Islet of Langerhans (tissue), 1 donor: ENCODE data around the gene COMMD1.
"Not testable (repeated sequence)": the region's sequence is repeated elsewhere in the genome, so short reads cannot be mapped to it uniquely, and the experiment has no call there.

Source experiments
- FAIRE-seq: peaks from one replicate; lab custom pipeline; 2011; peaks lifted over from hg19 to GRCh38; lab: Jason Lieb, UNC

COMMD1 gene

GRCh38 chr2:61966087-61966727 is 60.7 kb downstream of the COMMD1 start:
- FAIRE-seq = peak; percentile 73

GRCh38 chr2:61967262-61967661 is 61.8 kb downstream of the COMMD1 start:
- no peak for FAIRE-seq

- FAIRE-seq = peak; percentile 72
These were observed 63.9 kb downstream of the COMMD1 start for GRCh38 chr2:61969376-61969775.

DNA sequence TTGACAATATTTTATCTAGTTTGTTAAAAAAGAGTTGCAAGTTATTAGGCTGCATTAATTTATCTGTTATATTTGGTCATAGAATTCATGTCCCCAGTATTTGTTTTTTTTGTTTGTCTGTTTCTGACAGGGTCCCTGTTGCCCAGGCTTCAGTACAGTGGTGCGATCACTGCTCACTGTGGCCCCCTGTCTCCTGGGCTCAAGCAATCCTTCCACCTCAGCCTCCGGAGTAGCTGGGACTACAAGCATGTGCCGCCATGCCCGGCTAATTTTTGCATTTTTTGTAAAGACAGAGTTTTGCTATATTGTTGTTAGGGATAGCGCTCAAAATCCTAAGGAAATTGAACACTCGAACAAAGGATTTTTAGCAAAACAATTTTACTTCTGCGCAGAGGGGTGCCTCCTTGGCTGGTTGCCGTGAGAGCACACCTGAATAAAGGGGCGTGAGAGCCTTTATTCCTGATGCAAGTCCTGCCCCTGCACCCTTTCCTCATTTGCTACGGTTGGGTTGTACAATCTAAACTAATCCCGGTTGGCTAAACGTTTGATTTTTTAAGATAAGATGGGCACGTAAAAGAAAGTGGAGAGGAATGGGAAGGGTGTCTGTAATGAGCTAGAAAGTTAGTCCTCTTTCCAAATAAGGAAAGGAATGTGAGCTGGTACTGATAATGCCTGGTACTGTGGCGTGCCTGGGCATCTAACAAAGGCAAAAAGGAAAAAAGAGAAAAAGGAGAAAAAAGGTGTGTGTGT is 65.5 kb downstream of the COMMD1 start:
- FAIRE-seq = no peak

- peak; percentile 13 for FAIRE-seq
These were observed 73.0 kb downstream of the COMMD1 start for GRCh38 chr2:61978522-61978921.

DNA sequence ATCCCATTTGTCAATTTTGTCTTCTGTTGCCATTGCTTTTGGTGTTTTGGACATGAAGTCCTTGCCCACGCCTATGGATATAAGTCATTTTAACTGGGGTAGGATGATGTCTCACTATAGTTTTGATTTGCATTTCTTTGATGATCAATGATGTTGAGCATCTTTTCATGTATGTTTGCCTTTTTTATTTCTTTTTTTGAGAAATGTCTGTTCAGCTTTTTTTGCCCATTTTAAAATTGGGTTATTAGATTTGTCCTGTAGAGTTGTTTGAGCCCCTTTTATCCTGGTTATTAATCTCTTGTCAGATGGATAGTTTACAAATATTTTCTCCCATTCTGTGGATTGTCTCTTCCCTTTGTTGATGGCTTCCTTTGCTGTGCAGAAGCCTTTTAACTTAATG is 75.3 kb downstream of the COMMD1 start:
- FAIRE-seq = no peak

DNA sequence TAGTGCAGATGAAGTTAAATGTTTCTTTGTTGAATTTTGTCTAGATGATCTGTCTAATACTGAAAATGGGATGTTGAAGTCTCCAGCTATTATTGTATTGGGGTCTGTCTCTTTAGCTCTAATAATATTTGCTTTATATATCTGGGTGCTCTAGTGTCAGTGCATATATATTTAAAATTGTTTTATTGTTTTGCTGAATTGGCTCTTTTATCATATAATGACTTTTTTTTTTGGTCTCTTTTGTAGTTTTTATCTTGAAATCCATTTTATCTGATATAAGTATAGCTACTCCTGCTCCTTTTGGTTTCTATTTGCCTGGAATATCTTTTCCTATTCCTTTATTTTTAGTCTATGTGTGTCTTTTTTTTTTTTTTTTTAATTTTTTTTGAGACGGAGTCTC is 79.2 kb downstream of the COMMD1 start:
- no peak for FAIRE-seq

GRCh38 chr2:61988462-61989366 is 83.2 kb downstream of the COMMD1 start:
- no peak for FAIRE-seq

DNA sequence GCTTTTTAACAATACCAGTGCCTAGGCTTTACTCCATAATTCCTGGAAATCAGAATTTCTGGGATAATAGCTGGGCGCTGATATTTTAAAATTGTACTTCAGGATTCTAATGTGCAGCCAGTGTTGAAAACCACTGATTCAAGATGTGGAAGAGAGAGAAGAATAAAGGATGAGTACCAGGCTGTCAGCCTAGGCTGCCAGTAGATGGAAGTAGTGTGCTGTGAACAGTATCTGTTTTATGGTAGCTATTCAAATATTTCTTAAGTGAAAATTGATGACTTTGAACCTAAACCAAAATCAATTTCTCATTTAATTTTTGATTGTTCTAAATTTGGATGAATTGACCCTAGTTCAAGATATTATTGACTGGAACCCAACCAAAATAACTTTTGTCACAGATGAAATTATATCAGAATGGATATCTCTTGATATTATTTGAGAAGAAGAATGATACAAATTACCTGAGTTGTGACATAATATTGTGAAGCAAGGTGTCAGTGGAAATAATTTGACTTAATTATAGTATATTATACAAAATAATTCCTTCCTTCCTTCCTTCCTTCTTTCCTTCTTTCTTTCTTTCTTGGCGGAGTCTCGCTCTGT is 88.0 kb downstream of the COMMD1 start:
- no peak for FAIRE-seq

DNA sequence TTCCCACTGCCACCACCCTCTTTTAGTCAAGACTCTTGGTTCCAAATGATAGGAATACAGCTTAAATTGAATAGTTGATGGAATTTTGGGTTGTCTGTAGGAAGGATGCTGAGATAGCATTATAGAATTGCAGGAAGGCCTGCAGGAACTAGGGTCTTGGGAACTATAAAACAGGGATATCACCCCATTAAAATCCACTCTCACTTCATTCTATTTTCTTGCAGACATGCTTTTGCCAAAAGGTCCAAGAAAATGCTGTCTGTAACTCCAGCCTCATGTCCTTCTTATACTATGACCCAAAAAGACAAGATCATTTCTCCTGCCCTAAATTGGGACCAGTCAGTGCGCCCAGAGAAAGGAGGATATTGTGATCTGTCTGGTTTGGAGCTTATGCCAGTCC is 89.1 kb downstream of the COMMD1 start:
- FAIRE-seq = no peak

DNA sequence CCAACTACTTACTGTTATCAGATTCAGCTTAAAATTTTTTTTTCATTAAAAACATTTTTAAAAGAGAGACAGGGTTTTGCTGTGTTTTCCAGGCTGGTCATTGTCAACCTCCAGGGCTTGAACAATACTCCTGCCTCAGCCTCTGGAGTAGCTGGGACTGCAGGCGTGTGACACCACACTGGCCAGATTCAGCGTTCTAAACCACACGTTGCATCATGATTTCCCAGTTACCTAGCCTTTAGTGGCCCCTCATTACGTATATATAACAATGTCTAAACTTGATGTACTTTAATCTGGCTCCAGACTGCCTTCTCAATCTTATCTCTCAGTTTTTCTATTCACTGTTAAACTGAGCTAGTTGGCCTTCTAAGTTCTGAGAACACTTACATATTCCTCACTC is 89.6 kb downstream of the COMMD1 start:
- FAIRE-seq = no peak

DNA sequence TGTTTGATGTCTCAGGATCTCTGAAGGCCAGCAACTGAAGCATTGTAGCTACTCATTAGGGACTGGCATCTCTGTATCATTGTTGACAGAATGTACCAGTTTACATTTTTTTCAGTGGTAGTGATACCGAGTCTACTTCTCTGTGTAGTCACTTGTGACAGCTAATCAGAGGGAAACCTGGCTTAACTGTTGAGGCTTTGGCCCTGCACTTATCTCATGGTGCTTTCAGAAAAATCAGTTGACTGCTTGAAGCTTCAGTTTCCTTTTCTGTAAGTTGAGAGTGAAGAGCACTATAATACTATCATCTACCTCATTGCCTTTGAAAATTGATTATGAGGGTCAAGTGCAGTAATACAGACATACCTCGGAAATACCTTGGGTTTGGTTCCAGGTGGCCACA is 90.0 kb downstream of the COMMD1 start:
- no peak for FAIRE-seq

DNA sequence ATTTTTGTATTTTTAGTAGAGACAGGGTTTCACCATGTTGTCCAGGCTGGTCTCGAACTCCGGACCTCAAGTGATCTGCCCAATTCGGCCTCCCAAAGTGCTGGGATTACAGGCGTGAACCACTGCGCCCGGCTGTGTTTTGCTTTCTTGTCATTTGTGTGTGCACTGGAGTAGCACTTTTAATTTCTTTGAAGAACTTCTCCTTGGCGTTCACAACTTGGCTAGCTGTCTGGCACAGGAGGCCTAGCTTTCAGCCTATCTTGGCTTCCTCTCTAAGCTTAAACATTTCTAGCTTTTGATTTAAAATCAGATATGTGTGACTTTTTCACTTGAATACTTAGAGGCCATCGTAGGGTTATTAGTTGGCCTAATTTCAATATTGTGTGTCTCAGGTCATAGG is 93.0 kb downstream of the COMMD1 start:
- no peak for FAIRE-seq

GRCh38 chr2:62000538-62000937 is 95.1 kb downstream of the COMMD1 start:
- no peak for FAIRE-seq

- no peak for FAIRE-seq
These were observed 96.0 kb downstream of the COMMD1 start for GRCh38 chr2:62001431-62001830.

GRCh38 chr2:62004428-62004827 is 99.0 kb downstream of the COMMD1 start:
- not testable (repeated sequence) for FAIRE-seq

GRCh38 chr2:62007555-62007954 is 102.1 kb downstream of the COMMD1 start:
- FAIRE-seq = no peak

DNA sequence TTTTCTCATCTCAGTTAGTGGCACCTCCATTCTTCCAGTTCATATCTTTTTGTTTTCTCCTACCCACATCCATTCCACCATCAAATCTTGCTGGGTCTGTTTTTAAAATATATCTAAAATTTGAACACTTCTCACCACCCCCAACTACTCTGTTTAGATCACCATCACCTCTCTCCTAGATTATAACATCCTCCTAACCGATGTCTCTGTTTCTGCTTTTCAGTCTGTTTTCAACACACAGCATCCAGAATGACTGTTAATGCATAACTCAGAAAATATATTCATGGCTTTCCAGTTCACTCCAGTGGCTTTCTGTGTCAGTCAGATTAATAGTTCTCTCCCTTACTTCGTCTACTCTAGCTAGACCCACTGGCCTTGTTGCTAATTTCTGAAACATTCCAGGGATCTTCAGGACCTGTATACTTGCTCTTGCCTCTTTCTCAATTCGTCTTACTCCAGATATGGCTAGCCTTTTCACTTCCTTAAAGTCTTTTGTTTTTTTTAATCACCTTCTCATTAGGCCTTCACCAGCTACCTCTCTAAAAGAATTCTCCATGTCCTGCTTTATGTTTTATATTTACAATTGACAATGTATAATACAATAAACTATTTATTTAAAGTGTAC is 105.3 kb downstream of the COMMD1 start:
- no peak for FAIRE-seq

GRCh38 chr2:62013641-62014040 is 108.2 kb downstream of the COMMD1 start:
- FAIRE-seq = no peak

DNA sequence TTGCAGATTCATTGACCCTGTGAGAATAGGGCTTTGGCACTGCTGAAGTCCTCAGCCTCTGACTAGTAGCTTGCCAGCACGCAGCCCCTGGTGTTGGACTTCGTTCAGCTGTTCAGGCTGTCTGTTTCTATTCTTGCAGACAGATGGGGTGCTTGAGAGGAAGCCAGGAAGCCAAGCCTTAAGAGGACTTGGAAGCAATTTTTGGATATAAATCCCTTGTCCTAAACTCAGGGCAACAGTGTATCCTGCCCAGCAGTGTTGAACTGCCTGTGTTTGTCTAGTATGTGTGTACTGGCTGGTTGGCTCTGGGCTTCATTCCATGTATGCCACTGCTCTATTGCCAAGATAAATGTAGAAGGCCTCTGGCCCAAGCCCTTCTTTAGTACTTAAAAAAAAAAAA is 108.6 kb downstream of the COMMD1 start:
- no peak for FAIRE-seq

DNA sequence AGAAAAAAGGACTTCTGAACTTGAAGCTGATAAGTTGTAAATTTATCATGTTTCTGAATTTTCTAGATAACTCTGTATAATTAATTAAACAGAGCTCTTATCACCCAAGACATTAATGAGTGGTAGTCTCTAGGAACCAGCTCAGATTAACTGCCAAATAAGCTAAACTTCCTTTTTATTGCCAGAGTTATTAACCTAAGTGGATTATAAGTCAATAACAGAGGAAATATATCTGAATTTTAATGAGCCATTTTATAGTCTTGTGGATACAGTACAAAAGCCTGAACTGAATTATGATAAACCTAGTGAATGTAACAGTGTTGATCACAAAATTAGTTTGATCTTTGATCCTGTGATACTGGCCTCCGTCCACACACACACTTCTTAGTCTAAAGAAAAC is 111.5 kb downstream of the COMMD1 start:
- FAIRE-seq = peak; percentile 43

GRCh38 chr2:62029910-62030309 is 124.4 kb downstream of the COMMD1 start:
- FAIRE-seq = no peak
